GM18873 (cell line): ENCODE data around the gene BORCS6.
"Not testable (repeated sequence)": the region's sequence is repeated elsewhere in the genome, so short reads cannot be mapped to it uniquely, and the experiment has no call there.

ENCODE experiments used
- ATAC-seq: cut with Tn5 transposase; IDR thresholded peaks from one replicate; pipeline ENCODE4 v1.9.1; 2021; ENCODE audit warnings: mild to moderate bottlenecking, moderate library complexity, moderate number of reproducible peaks; ENCODE audit not compliant: unreplicated experiment, low FRiP score

The BORCS6 gene

GRCh38 chr17:8175795-8176196, 14.2 kb downstream of the BORCS6 start:
- no peak for ATAC-seq

GRCh38 chr17:8173871-8174322, 16.1 kb downstream of the BORCS6 start:
- no peak for ATAC-seq

- ATAC-seq, result peak; percentile 60
These were observed 16.7 kb downstream of the BORCS6 start for GRCh38 chr17:8173056-8173870.

GRCh38 chr17:8170186-8170585, 19.8 kb downstream of the BORCS6 start:
- not testable (repeated sequence) for ATAC-seq

- no peak for ATAC-seq
These were observed 22.5 kb downstream of the BORCS6 start for GRCh38 chr17:8167526-8167925.

- ATAC-seq, result no peak
These were observed 23.2 kb downstream of the BORCS6 start for GRCh38 chr17:8166731-8167130.

- no peak for ATAC-seq
These were observed 25.2 kb downstream of the BORCS6 start for GRCh38 chr17:8164815-8165131.

- no peak for ATAC-seq
These were observed 25.8 kb downstream of the BORCS6 start for GRCh38 chr17:8163978-8164814.

- ATAC-seq, result no peak
These were observed 26.7 kb downstream of the BORCS6 start for GRCh38 chr17:8162997-8163977.

- ATAC-seq, result no peak
These were observed 27.6 kb downstream of the BORCS6 start, which contains the start of gene VAMP2 for GRCh38 chr17:8162233-8162996. TSS of gene VAMP2 (minus strand) at chr17:8162948. CDS start at chr17:8162879, 69 bp downstream.

- ATAC-seq, result no peak
These were observed 28.4 kb downstream of the BORCS6 start for GRCh38 chr17:8161289-8162232.

- no peak for ATAC-seq
These were observed 29.2 kb downstream of the BORCS6 start for GRCh38 chr17:8160741-8161221.

- ATAC-seq, result no peak
These were observed 29.8 kb downstream of the BORCS6 start for GRCh38 chr17:8160224-8160577.

- no peak for ATAC-seq
These were observed 30.3 kb downstream of the BORCS6 start for GRCh38 chr17:8159459-8160223.

- ATAC-seq, result no peak
These were observed 31.0 kb downstream of the BORCS6 start for GRCh38 chr17:8159032-8159400.

- ATAC-seq, result no peak
These were observed 31.5 kb downstream of the BORCS6 start for GRCh38 chr17:8158267-8159031.
